ENCODE data around the gene MYT1.

- TF ChIP-seq POLR2A (IDR thresholded peaks at IDR 0.05; ENCODE audit: low read length) (no peak), GATA1 (IDR thresholded peaks at IDR 0.05; ENCODE audit: low read depth, low read length) (no peak)
Measured at GRCh38 chr20:64271636-64272035, 107.4 kb downstream of the MYT1 start.

Measured in erythroblast (primary cell).